OCI-LY7 (cell line): ENCODE measurements around the gene L3MBTL3. TPM values are rescaled to one million over a fixed set of nuclear protein-coding genes. Genes with fewer than 3 reads are reported as not detected.

Experiments used
- BruUV-seq: library from RNA; stranded (reverse); fragments of 400-500 nt; replicated peaks from 2 replicates; lab custom pipeline; 2021; lab: Mats Ljungman, UMichigan
- CTCF ChIA-PET: fragments of 300-600 bp; sonication (Branson Sonifier 250); formaldehyde crosslinking; loops from one replicate; lab custom pipeline; 2022; ENCODE audit warnings: antibody characterized with exemption; ENCODE audit not compliant: unreplicated experiment; lab: Charles Lee
- POLR2A ChIA-PET: fragments of 300-600 bp; sonication (Branson Sonifier 250); formaldehyde crosslinking; loops from one replicate; lab custom pipeline; 2022; ENCODE audit warnings: antibody characterized with exemption; lab: Charles Lee
- DNase-seq: peaks from one replicate; pipeline ENCODE4 v3.0.0-alpha.2; 2015; ENCODE audit warnings: low spot score
- H2AFZ ChIP-seq: fragments of 200-600 bp; sonication (generic), shearing (Covaris generic); 2 replicates; pipeline ENCODE4 v1.6.1; 2014; ENCODE audit warnings: mild to moderate bottlenecking, antibody characterized with exemption, low read length, moderate library complexity
- H3K27ac ChIP-seq: fragments of 200-600 bp; sonication (generic); 2 replicates; pipeline ENCODE4 v1.5.1; 2014; ENCODE audit warnings: mixed run types, low read depth, mild to moderate bottlenecking, moderate library complexity, low read length, inconsistent platforms; ENCODE audit not compliant: poor library complexity, severe bottlenecking
- H3K36me3 ChIP-seq: fragments of 200-600 bp; sonication (generic); 2 replicates; pipeline ENCODE4 v1.6.1; 2014; ENCODE audit warnings: mild to moderate bottlenecking, antibody characterized with exemption, low read length, moderate library complexity, mixed read lengths; ENCODE audit not compliant: insufficient read depth
- H3K4me1 ChIP-seq: fragments of 200-600 bp; sonication (generic); 2 replicates; pipeline ENCODE4 v1.5.1; 2014; ENCODE audit warnings: mild to moderate bottlenecking, low read length; ENCODE audit not compliant: insufficient read depth, poor library complexity, severe bottlenecking
- H3K4me2 ChIP-seq: fragments of 200-600 bp; sonication (generic); 2 replicates; pipeline ENCODE4 v1.6.1; 2014; ENCODE audit warnings: mild to moderate bottlenecking, low read length
- H3K4me3 ChIP-seq: fragments of 200-600 bp; sonication (generic); 2 replicates; pipeline ENCODE4 v1.5.1; 2014; ENCODE audit warnings: mild to moderate bottlenecking, low read depth, low read length; ENCODE audit not compliant: poor library complexity, severe bottlenecking
- H3K79me2 ChIP-seq: fragments of 200-600 bp; sonication (generic); 2 replicates; pipeline ENCODE4 v1.6.1; 2016; ENCODE audit warnings: low read depth, mild to moderate bottlenecking, low read length, moderate library complexity, mixed read lengths; ENCODE audit not compliant: insufficient read depth
- H3K9me2 ChIP-seq: fragments of 200-600 bp; sonication (generic); 2 replicates; pipeline ENCODE4 v1.6.1; 2016; ENCODE audit warnings: mild to moderate bottlenecking, low read length, mixed read lengths; ENCODE audit not compliant: insufficient read depth
- H3K9me3 ChIP-seq: fragments of 200-600 bp; sonication (generic); 2 replicates; pipeline ENCODE4 v1.6.1; 2014; ENCODE audit warnings: mild to moderate bottlenecking, mixed run types, low read length, mixed read lengths
- H4K20me1 ChIP-seq: fragments of 200-600 bp; sonication (generic); 2 replicates; pipeline ENCODE4 v1.6.1; 2014; ENCODE audit warnings: mild to moderate bottlenecking, antibody characterized with exemption, low read length, moderate library complexity, mixed read lengths; ENCODE audit not compliant: insufficient read depth
- CTCF ChIP-seq: fragments of 200-600 bp; sonication (generic); conservative IDR thresholded peaks from 2 replicates; pipeline ENCODE4 v1.5.1; 2014; ENCODE audit warnings: mild to moderate bottlenecking, antibody characterized with exemption, low read length, moderate library complexity, mixed read lengths
- EZH2phosphoT487 ChIP-seq: fragments of 200-600 bp; sonication (generic); IDR thresholded peaks from 2 replicates; pipeline ENCODE4 v1.6.1; 2018; ENCODE audit warnings: low read depth, borderline replicate concordance, mild to moderate bottlenecking, mixed run types, antibody characterized with exemption, low read length, moderate library complexity, mixed read lengths
- intact Hi-C: fragments of 100-400 bp; cut with micrococcal nuclease; formaldehyde crosslinking; loops from one replicate; pipeline ENCODE4 v1.10.0; 2022; ENCODE audit not compliant: unreplicated experiment
- total RNA-seq, 2 experiments: library from RNA; depleted of rRNA in 1 of 2; stranded (reverse); fragments of >200 nt in 1 of 2; shearing (Covaris generic) in 1 of 2; gene quantifications; 2 replicates each; pipeline ENCODE4 v1.2.3, GENCODE V29; 2014 to 2022

Gene L3MBTL3
- total RNA-seq, 2 experiments from 2014 or later = 7.9 to 11.0 TPM

GRCh38 chr6:130158056-130158455 is 139.7 kb downstream of the L3MBTL3 start:
- Histone ChIP-seq H3K9me2 (no peaks in the 10 kb centered on the region), H3K9me3 (no peaks in the 10 kb centered on the region), H3K4me3 (no peak overlapping the region), H3K4me1 (no peaks in the 10 kb centered on the region), H4K20me1 (no peaks in the 10 kb centered on the region), H3K36me3 (no peaks in the 10 kb centered on the region), H3K79me2 (no peaks in the 10 kb centered on the region), H3K4me2 (no peak overlapping the region), H3K27ac (no peak overlapping the region), H2AFZ (no peak overlapping the region)
- POLR2A ChIA-PET = interaction anchor here (0.6 kb wide), 1 partner anchor 852 kb away, joined by 7 read pairs; no protein-coding TSS in a partner anchor
- DNase-seq = no peak
- CTCF ChIA-PET = no interaction called here
- no peak for TF ChIP-seq EZH2phosphoT487
- TF ChIP-seq CTCF = no peak
- BruUV-seq = no TSS peak
- intact Hi-C loops = no loop called here

- Histone ChIP-seq H3K79me2 (no peaks in the 10 kb centered on the region), H3K9me2 (no peaks in the 10 kb centered on the region), H3K9me3 (no peaks in the 10 kb centered on the region), H3K4me3 (no peak overlapping the region), H2AFZ (no peak overlapping the region), H3K36me3 (no peaks in the 10 kb centered on the region), H4K20me1 (no peaks in the 10 kb centered on the region), H3K4me1 (no peaks in the 10 kb centered on the region), H3K4me2 (no peak overlapping the region), H3K27ac (no peak overlapping the region)
- POLR2A ChIA-PET = no interaction called here
- CTCF ChIA-PET = no interaction called here
- TF ChIP-seq EZH2phosphoT487 = no peak
- TF ChIP-seq CTCF = no peak
- no TSS peak for BruUV-seq
- intact Hi-C loops = no loop called here
- DNase-seq = no peak
Measured at GRCh38 chr6:130158548-130158947, 140.2 kb downstream of the L3MBTL3 start.

GRCh38 chr6:130159956-130160355 is 141.6 kb downstream of the L3MBTL3 start:
- no peak overlapping the region for H3K4me3 ChIP-seq
- no peak overlapping the region for H2AFZ ChIP-seq
- no peak for TF ChIP-seq EZH2phosphoT487
- TF ChIP-seq CTCF = no peak
- H3K9me2 ChIP-seq = no peaks in the 10 kb centered on the region
- H3K4me1 ChIP-seq = no peaks in the 10 kb centered on the region
- CTCF ChIA-PET = no interaction called here
- H4K20me1 ChIP-seq = no peaks in the 10 kb centered on the region
- no peaks in the 10 kb centered on the region for H3K9me3 ChIP-seq
- no TSS peak for BruUV-seq
- H3K4me2 ChIP-seq = no peak overlapping the region
- no peak overlapping the region for H3K27ac ChIP-seq
- no peaks in the 10 kb centered on the region for H3K36me3 ChIP-seq
- H3K79me2 ChIP-seq = no peaks in the 10 kb centered on the region
- POLR2A ChIA-PET = no interaction called here
- intact Hi-C loops = no loop called here
- no peak for DNase-seq
